Activated CD4-positive, alpha-beta T cell treated with anti-CD3 and anti-CD28 coated beads for 36 hours (primary cell): ENCODE results near the gene UTS2R. TPM values are rescaled to one million over a fixed set of nuclear protein-coding genes. Genes with fewer than 3 reads are reported as not detected.

Source experiments
- ATAC-seq: fragments of 200-7000 bp; cut with Tn5 transposase; one replicate; pipeline ENCODE4 v1.10.0; 2021; ENCODE audit warnings: mild to moderate bottlenecking, moderate library complexity
- CTCF ChIA-PET: fragments of 350-600 bp; sonication (Branson Sonifier 250); formaldehyde crosslinking; loops from one replicate; lab custom pipeline; 2021; ENCODE audit warnings: antibody characterized with exemption; lab: Charles Lee
- POLR2A ChIA-PET: fragments of 350-600 bp; sonication (Branson Sonifier 250); formaldehyde crosslinking; loops from one replicate; lab custom pipeline; 2021; ENCODE audit warnings: antibody characterized with exemption, inconsistent platforms; lab: Charles Lee
- DNase-seq: peaks from one replicate; pipeline ENCODE4 v3.0.0-alpha.2; 2020
- H3K27ac Mint-ChIP-seq: one replicate; pipeline ENCODE4 v1.8.0; 2021; ENCODE audit warnings: mixed read lengths
- H3K27me3 Mint-ChIP-seq: one replicate; pipeline ENCODE4 v1.8.0; 2021; ENCODE audit warnings: mixed read lengths
- H3K36me3 Mint-ChIP-seq: one replicate; pipeline ENCODE4 v1.8.0; 2021; ENCODE audit warnings: low read depth, mixed read lengths
- H3K4me1 Mint-ChIP-seq: one replicate; pipeline ENCODE4 v1.8.0; 2021; ENCODE audit warnings: mixed read lengths
- H3K4me3 Mint-ChIP-seq: one replicate; pipeline ENCODE4 v1.8.0; 2021; ENCODE audit warnings: mild to moderate bottlenecking, moderate library complexity, mixed read lengths
- H3K9me3 Mint-ChIP-seq: one replicate; pipeline ENCODE4 v1.8.0; 2021; ENCODE audit warnings: low read depth, mixed read lengths
- intact Hi-C, 2 experiments: fragments of 100-400 bp; cut with DNase I in 1 of 2; cut with micrococcal nuclease in 1 of 2; formaldehyde crosslinking; loops; one replicate each; pipeline versions ENCODE4 v1.14.2 to v1.15.1; 2022 to 2024; cut with DNase I, micrococcal nuclease
- total RNA-seq, 2 experiments: library from RNA; stranded (reverse); gene quantifications; one replicate each; pipeline ENCODE4 v1.2.3, GENCODE V29; 2021

The UTS2R gene
- total RNA-seq, 2 experiments from 2014 or later: not detected

GRCh38 chr17:82415786-82416185, 44.2 kb downstream of the UTS2R start:
- ATAC-seq (no peak), DNase-seq (no peak)
- Mint-ChIP-seq H3K27me3 (no peaks in the 10 kb centered on the region), H3K9me3 (no peaks in the 10 kb centered on the region), H3K4me3 (no peak overlapping the region), H3K36me3 (peaks cover 21% of the 10 kb centered on the region), H3K27ac (no peak overlapping the region), H3K4me1 (peaks cover 21% of the 10 kb centered on the region)
- intact Hi-C loops: loop anchor here in 1 of 2 experiments (10.0 kb wide), 1 partner anchor 181 kb away; no protein-coding TSS in a partner anchor
- ChIA-PET POLR2A (no interaction called here), CTCF (interaction anchor here (1.0 kb wide), 1 partner anchor 180 kb away, joined by 3 read pairs; no protein-coding TSS in a partner anchor)

- ChIA-PET POLR2A (no interaction called here), CTCF (interaction anchor here (1.0 kb wide), 1 partner anchor 180 kb away, joined by 3 read pairs; no protein-coding TSS in a partner anchor)
- ATAC-seq (no peak), DNase-seq (no peak)
- H3K36me3 Mint-ChIP-seq: peaks cover 26% of the 10 kb centered on the region
- H3K9me3 Mint-ChIP-seq: no peaks in the 10 kb centered on the region
- H3K4me1 Mint-ChIP-seq: peaks cover 21% of the 10 kb centered on the region
- intact Hi-C loops: loop anchor here in 1 of 2 experiments (10.0 kb wide), 1 partner anchor 181 kb away; no protein-coding TSS in a partner anchor
- no peaks in the 10 kb centered on the region for H3K27me3 Mint-ChIP-seq
- no peak overlapping the region for H3K4me3 Mint-ChIP-seq
- no peak overlapping the region for H3K27ac Mint-ChIP-seq
Observed at GRCh38 chr17:82416264-82416663, 44.7 kb downstream of the UTS2R start.

- Mint-ChIP-seq H3K36me3 (peaks cover 26% of the 10 kb centered on the region), H3K27me3 (no peaks in the 10 kb centered on the region), H3K27ac (no peak overlapping the region), H3K4me3 (no peak overlapping the region), H3K4me1 (peaks cover 21% of the 10 kb centered on the region), H3K9me3 (no peaks in the 10 kb centered on the region)
- DNase-seq (peak; percentile 39), ATAC-seq (no peak)
- POLR2A ChIA-PET: no interaction called here
- intact Hi-C loops: loop anchor here in 1 of 2 experiments (10.0 kb wide), 1 partner anchor 182 kb away; no protein-coding TSS in a partner anchor
- CTCF ChIA-PET: interaction anchor here (0.7 to 1.4 kb wide), 7 partner anchors 9 to 211 kb away, joined by 3 to 8 read pairs (median 3); no protein-coding TSS in a partner anchor
Observed at GRCh38 chr17:82416771-82417170, 45.2 kb downstream of the UTS2R start.

- ChIA-PET POLR2A (interaction anchor here (0.6 to 0.7 kb wide), 2 partner anchors 77 to 177 kb away, joined by 3 read pairs; no protein-coding TSS in a partner anchor), CTCF (interaction anchor here (0.9 to 1.6 kb wide), 9 partner anchors 8 to 212 kb away, joined by 3 to 8 read pairs (median 4); no protein-coding TSS in a partner anchor)
- DNase-seq (peak; percentile 91), ATAC-seq (peak; percentile 88)
- Mint-ChIP-seq H3K4me1 (peaks cover 21% of the 10 kb centered on the region), H3K4me3 (peak within 1 kb of the TSS; percentile 73), H3K27ac (peak within 1 kb of the TSS; percentile 42), H3K36me3 (peaks cover 32% of the 10 kb centered on the region), H3K27me3 (no peaks in the 10 kb centered on the region), H3K9me3 (peaks cover 2% of the 10 kb centered on the region)
- intact Hi-C loops: loop anchor here (1.0 to 10.0 kb wide), 14 partner anchors 32 to 395 kb away; partner anchors contain the start of genes CYBC1 (in 2 of the 2), CENPX (in 1 of the 2), CSNK1D (in 1 of the 2) and DCXR (in 1 of the 2)
Observed at GRCh38 chr17:82418001-82418986, 46.7 kb downstream of the UTS2R start, which contains the start of the genes HEXD and OGFOD3. Gene HEXD (plus strand): TSS chr17:82418347. CDS start chr17:82419800, 1,453 bp downstream. Gene OGFOD3 (minus strand): TSS chr17:82418586. CDS start chr17:82418485, 101 bp downstream.

- Mint-ChIP-seq H3K27ac (peak overlapping the region; percentile 7), H3K9me3 (peaks cover 2% of the 10 kb centered on the region), H3K36me3 (peaks cover 27% of the 10 kb centered on the region), H3K27me3 (no peaks in the 10 kb centered on the region), H3K4me3 (peak overlapping the region; percentile 73), H3K4me1 (peaks cover 18% of the 10 kb centered on the region)
- DNase-seq: no peak
- ChIA-PET CTCF (interaction anchor here (0.7 to 1.6 kb wide), 6 partner anchors 9 to 781 kb away, joined by 3 to 7 read pairs (median 3); no protein-coding TSS in a partner anchor), POLR2A (no interaction called here)
- no peak for ATAC-seq
- intact Hi-C loops: loop anchor here (2.0 to 10.0 kb wide), 4 partner anchors 31 to 397 kb away; partner anchors contain the start of genes CENPX (in 1 of the 2), CYBC1 (in 1 of the 2) and LRRC45 (in 1 of the 2)
Observed at GRCh38 chr17:82419540-82419939, 48.0 kb downstream of the UTS2R start.

- H3K27me3 Mint-ChIP-seq: no peaks in the 10 kb centered on the region
- DNase-seq: peak; percentile 83
- H3K4me3 Mint-ChIP-seq: no peak overlapping the region
- ATAC-seq: peak; percentile 78
- peaks cover 24% of the 10 kb centered on the region for H3K36me3 Mint-ChIP-seq
- H3K9me3 Mint-ChIP-seq: peaks cover 2% of the 10 kb centered on the region
- ChIA-PET POLR2A (no interaction called here), CTCF (interaction anchor here (0.6 to 2.0 kb wide), 10 partner anchors 13 to 872 kb away, joined by 3 to 5 read pairs (median 3); no protein-coding TSS in a partner anchor)
- peaks cover 11% of the 10 kb centered on the region for H3K4me1 Mint-ChIP-seq
- intact Hi-C loops: no loop called here
- peak overlapping the region; percentile 32 for H3K27ac Mint-ChIP-seq
Observed at GRCh38 chr17:82424001-82424862, 52.7 kb downstream of the UTS2R start.

- CTCF ChIA-PET: interaction anchor here (0.5 to 2.0 kb wide), 9 partner anchors 13 to 872 kb away, joined by 3 to 5 read pairs (median 3); no protein-coding TSS in a partner anchor
- Mint-ChIP-seq H3K36me3 (peaks cover 26% of the 10 kb centered on the region), H3K27ac (peak overlapping the region; percentile 32), H3K27me3 (no peaks in the 10 kb centered on the region), H3K4me3 (no peak overlapping the region), H3K9me3 (peaks cover 2% of the 10 kb centered on the region), H3K4me1 (peaks cover 7% of the 10 kb centered on the region)
- intact Hi-C loops: no loop called here
- no peak for ATAC-seq
- POLR2A ChIA-PET: no interaction called here
- no peak for DNase-seq
Observed at GRCh38 chr17:82424863-82425159, 53.2 kb downstream of the UTS2R start.

Other genes starting within 250 kb of the UTS2R start
- gene CCDC57, start 158.9 kb upstream of the UTS2R start, total RNA-seq: 10 to 100 TPM; 41.6 to 43.8 TPM
- gene SLC16A3, start 142.7 kb upstream of the UTS2R start, total RNA-seq: 100 to 1,000 TPM in 1 of 2 experiments, 10 to 100 TPM in 1; 93.2 to 157 TPM
- gene CSNK1D, start 98.1 kb upstream of the UTS2R start, total RNA-seq: 100 to 1,000 TPM; 118 to 182 TPM
- 100 to 1,000 TPM; 614 to 725 TPM for gene CD7, start 54.2 kb upstream of the UTS2R start, total RNA-seq
- gene SECTM1, start 38.0 kb upstream of the UTS2R start, total RNA-seq: 10 to 100 TPM in 1 of 2 experiments, 1 to 10 TPM in 1; 9.0 to 10.9 TPM
- not detected for gene TEX19, start 12.5 kb upstream of the UTS2R start, total RNA-seq
- 10 to 100 TPM; 23.3 to 26.0 TPM for gene HEXD, start 46.6 kb downstream of the UTS2R start, total RNA-seq
- 10 to 100 TPM; 20.0 to 22.3 TPM for gene OGFOD3, start 46.8 kb downstream of the UTS2R start, total RNA-seq
- gene CYBC1, start 79.0 kb downstream of the UTS2R start, total RNA-seq: 100 to 1,000 TPM; 286 to 329 TPM
- gene NARF, start 87.0 kb downstream of the UTS2R start, total RNA-seq: 10 to 100 TPM; 65.4 to 85.9 TPM
- 10 to 100 TPM; 58.1 to 75.4 TPM for gene FOXK2, start 148.0 kb downstream of the UTS2R start, total RNA-seq